Stimulated activated naive B cell treated with anti-CD40 and anti-IgM and Interleukin-4, amounts not matched to agents 10 μg/mL and 1 μg/mL and 100 μg/mL, for 72 hours (primary cell): Measurements from ENCODE around the gene SYNE1.

Experiments
- ATAC-seq, 2 donors: fragments of 150-1000 bp; cut with Tn5 transposase; replicated peaks; 2 replicates each; pipeline ENCODE4 v1.10.0; 2021; ENCODE audit warnings: moderate library complexity in 1 of 2
- DNase-seq: peaks from one replicate; pipeline ENCODE4 v3.0.0; 2021
- H3K27ac Mint-ChIP-seq: one replicate; pipeline ENCODE4 v1.8.0; 2022; ENCODE audit warnings: mild to moderate bottlenecking, mixed read lengths
- H3K27me3 Mint-ChIP-seq, 2 donors: one replicate each; pipeline ENCODE4 v1.8.0; 2022; ENCODE audit warnings: mixed read lengths in 2 of 2
- H3K36me3 Mint-ChIP-seq, 2 donors: one replicate each; pipeline ENCODE4 v1.8.0; 2022; ENCODE audit warnings: mixed read lengths in 2 of 2, mild to moderate bottlenecking in 1 of 2
- H3K4me1 Mint-ChIP-seq, 2 donors: one replicate each; pipeline ENCODE4 v1.8.0; 2022; ENCODE audit warnings: mixed read lengths in 2 of 2, mild to moderate bottlenecking in 1 of 2
- H3K4me3 Mint-ChIP-seq, 2 donors: one replicate each; pipeline ENCODE4 v1.8.0; 2022; ENCODE audit warnings: mild to moderate bottlenecking in 2 of 2, mixed read lengths in 2 of 2, moderate library complexity in 1 of 2
- H3K9me3 Mint-ChIP-seq, 2 donors: one replicate each; pipeline ENCODE4 v1.8.0; 2022; ENCODE audit warnings: mixed read lengths in 2 of 2, mild to moderate bottlenecking in 1 of 2

The SYNE1 gene

GRCh38 chr6:152391179-152391880, 245.8 kb downstream of the SYNE1 start:
- Mint-ChIP-seq H3K27me3 (peaks cover 14 to 25% of the 10 kb centered on the region in 2 donors), H3K27ac (no peak overlapping the region), H3K4me1 (no peaks in the 10 kb centered on the region)

GRCh38 chr6:152387091-152387490, 250.1 kb downstream of the SYNE1 start:
- Mint-ChIP-seq H3K27ac (no peak overlapping the region), H3K4me1 (no peaks in the 10 kb centered on the region), H3K36me3 (no peaks in the 10 kb centered on the region), H3K4me3 (no peak overlapping the region), H3K27me3 (peaks cover 20 to 21% of the 10 kb centered on the region in 2 donors), H3K9me3 (no peaks in the 10 kb centered on the region)
- ATAC-seq: no peak
- no peak for DNase-seq

More at GRCh38 chr6:152391179-152391880, 245.8 kb downstream of the SYNE1 start:
- Mint-ChIP-seq H3K4me3 (no peak overlapping the region), H3K9me3 (peaks cover 0 to 1% of the 10 kb centered on the region in 2 donors), H3K36me3 (no peaks in the 10 kb centered on the region)
- DNase-seq (no peak), ATAC-seq (no peak)

- H3K27me3 Mint-ChIP-seq: peaks cover 14 to 17% of the 10 kb centered on the region in 2 donors
- H3K9me3 Mint-ChIP-seq: no peaks in the 10 kb centered on the region
- DNase-seq (no peak), ATAC-seq (no peak)
- no peaks in the 10 kb centered on the region for H3K36me3 Mint-ChIP-seq
- H3K4me1 Mint-ChIP-seq: no peaks in the 10 kb centered on the region
- H3K4me3 Mint-ChIP-seq: no peak overlapping the region
- no peak overlapping the region for H3K27ac Mint-ChIP-seq
Measured at GRCh38 chr6:152386131-152386530, 251.0 kb downstream of the SYNE1 start.

- H3K27ac Mint-ChIP-seq: no peak overlapping the region
- H3K27me3 Mint-ChIP-seq: peaks cover 6 to 14% of the 10 kb centered on the region in 2 donors
- DNase-seq: no peak
- no peaks in the 10 kb centered on the region for H3K36me3 Mint-ChIP-seq
- no peaks in the 10 kb centered on the region for H3K4me1 Mint-ChIP-seq
- ATAC-seq: no peak
- no peaks in the 10 kb centered on the region for H3K9me3 Mint-ChIP-seq
- no peak overlapping the region for H3K4me3 Mint-ChIP-seq
Measured at GRCh38 chr6:152380993-152381898, 255.9 kb downstream of the SYNE1 start.

- Mint-ChIP-seq H3K27me3 (peaks cover 6 to 14% of the 10 kb centered on the region in 2 donors), H3K9me3 (no peaks in the 10 kb centered on the region), H3K4me3 (no peak overlapping the region), H3K36me3 (no peaks in the 10 kb centered on the region), H3K4me1 (no peaks in the 10 kb centered on the region), H3K27ac (no peak overlapping the region)
- DNase-seq (no peak), ATAC-seq (no peak)
Measured at GRCh38 chr6:152380351-152380767, 256.8 kb downstream of the SYNE1 start.

GRCh38 chr6:152379423-152379822, 257.7 kb downstream of the SYNE1 start:
- DNase-seq: no peak
- Mint-ChIP-seq H3K27me3 (peaks cover 6 to 14% of the 10 kb centered on the region in 2 donors), H3K9me3 (no peaks in the 10 kb centered on the region), H3K27ac (no peak overlapping the region), H3K36me3 (no peaks in the 10 kb centered on the region), H3K4me1 (no peaks in the 10 kb centered on the region), H3K4me3 (no peak overlapping the region)
- ATAC-seq: no peak

GRCh38 chr6:152378169-152378568, 259.0 kb downstream of the SYNE1 start:
- Mint-ChIP-seq H3K27me3 (peaks cover under 1 to 2% of the 10 kb centered on the region in 2 donors), H3K4me3 (no peak overlapping the region), H3K36me3 (no peaks in the 10 kb centered on the region), H3K9me3 (no peaks in the 10 kb centered on the region), H3K27ac (no peak overlapping the region), H3K4me1 (no peaks in the 10 kb centered on the region)
- no peak for DNase-seq
- no peak for ATAC-seq

GRCh38 chr6:152375197-152375596, 262.0 kb downstream of the SYNE1 start:
- H3K9me3 Mint-ChIP-seq: no peaks in the 10 kb centered on the region
- ATAC-seq (no peak), DNase-seq (no peak)
- no peak overlapping the region for H3K4me3 Mint-ChIP-seq
- no peak overlapping the region for H3K27ac Mint-ChIP-seq
- H3K36me3 Mint-ChIP-seq: no peaks in the 10 kb centered on the region
- H3K27me3 Mint-ChIP-seq: peaks cover 7 to 13% of the 10 kb centered on the region in 2 donors
- no peaks in the 10 kb centered on the region for H3K4me1 Mint-ChIP-seq

GRCh38 chr6:152372945-152373344, 264.2 kb downstream of the SYNE1 start:
- Mint-ChIP-seq H3K4me3 (no peak overlapping the region), H3K27ac (no peak overlapping the region), H3K4me1 (no peaks in the 10 kb centered on the region), H3K27me3 (peaks cover 16 to 27% of the 10 kb centered on the region in 2 donors), H3K9me3 (no peaks in the 10 kb centered on the region), H3K36me3 (no peaks in the 10 kb centered on the region)
- ATAC-seq (no peak), DNase-seq (no peak)

- H3K27me3 Mint-ChIP-seq: peaks cover 16 to 27% of the 10 kb centered on the region in 2 donors
- H3K36me3 Mint-ChIP-seq: no peaks in the 10 kb centered on the region
- ATAC-seq (no peak), DNase-seq (no peak)
- H3K4me1 Mint-ChIP-seq: no peaks in the 10 kb centered on the region
- H3K4me3 Mint-ChIP-seq: no peak overlapping the region
- no peak overlapping the region for H3K27ac Mint-ChIP-seq
- no peaks in the 10 kb centered on the region for H3K9me3 Mint-ChIP-seq
Measured at GRCh38 chr6:152371775-152372174, 265.4 kb downstream of the SYNE1 start.

- Mint-ChIP-seq H3K27ac (no peak overlapping the region), H3K9me3 (no peaks in the 10 kb centered on the region), H3K4me1 (no peaks in the 10 kb centered on the region), H3K36me3 (no peaks in the 10 kb centered on the region), H3K4me3 (no peak overlapping the region), H3K27me3 (peaks cover 16 to 27% of the 10 kb centered on the region in 2 donors)
- DNase-seq (no peak), ATAC-seq (no peak)
Measured at GRCh38 chr6:152368751-152369624, 268.2 kb downstream of the SYNE1 start.

- Mint-ChIP-seq H3K27ac (no peak overlapping the region), H3K4me1 (no peaks in the 10 kb centered on the region), H3K27me3 (peaks cover 14 to 24% of the 10 kb centered on the region in 2 donors), H3K9me3 (no peaks in the 10 kb centered on the region), H3K4me3 (no peak overlapping the region), H3K36me3 (no peaks in the 10 kb centered on the region)
- no peak for ATAC-seq
- DNase-seq: no peak
Measured at GRCh38 chr6:152364866-152365265, 272.3 kb downstream of the SYNE1 start.

GRCh38 chr6:152360034-152360433, 277.1 kb downstream of the SYNE1 start:
- no peak overlapping the region for H3K4me3 Mint-ChIP-seq
- peaks cover 5 to 13% of the 10 kb centered on the region in 2 donors for H3K27me3 Mint-ChIP-seq
- H3K4me1 Mint-ChIP-seq: no peaks in the 10 kb centered on the region
- no peaks in the 10 kb centered on the region for H3K9me3 Mint-ChIP-seq
- DNase-seq (no peak), ATAC-seq (no peak)
- H3K36me3 Mint-ChIP-seq: no peaks in the 10 kb centered on the region
- no peak overlapping the region for H3K27ac Mint-ChIP-seq

GRCh38 chr6:152356662-152357061, 280.5 kb downstream of the SYNE1 start:
- Mint-ChIP-seq H3K4me1 (no peaks in the 10 kb centered on the region), H3K27me3 (no peaks in the 10 kb centered on the region), H3K9me3 (no peaks in the 10 kb centered on the region), H3K27ac (no peak overlapping the region), H3K36me3 (no peaks in the 10 kb centered on the region), H3K4me3 (no peak overlapping the region)
- DNase-seq (no peak), ATAC-seq (peak; percentile 47 to 65)
